HepG2 (cell line): ENCODE results near the gene POLR3E. TPM values are rescaled to one million over a fixed set of nuclear protein-coding genes. Genes with fewer than 3 reads are reported as not detected.

Experiments used
- CSRNP1 ChIP-seq: sonication (generic); formaldehyde crosslinking; IDR thresholded peaks from 2 replicates; pipeline ENCODE4 v1.8.1; 2023; ENCODE audit warnings: mild to moderate bottlenecking, missing genetic modification reagents
- ELK4 ChIP-seq: sonication (generic); formaldehyde crosslinking; IDR thresholded peaks from 2 replicates; pipeline ENCODE4 v1.9.0; 2021; ENCODE audit warnings: missing genetic modification reagents, borderline replicate concordance
- FOXA3 ChIP-seq: IDR thresholded peaks from 2 replicates; pipeline ENCODE4 v1.6.1; 2016; ENCODE audit warnings: missing genetic modification reagents, missing compliant biosample characterization
- GMEB2 ChIP-seq: IDR thresholded peaks from 2 replicates; pipeline ENCODE4 v1.6.1; 2016; ENCODE audit warnings: missing biosample characterization, missing genetic modification reagents, low read depth
- HCFC1 ChIP-seq: fragments of 150-350 bp; IDR thresholded peaks from 2 replicates; pipeline ENCODE4 v1.6.1; 2014; ENCODE audit warnings: low read depth, low read length
- HNF4G ChIP-seq, 2 experiments: sonication (generic) in 1 of 2; formaldehyde crosslinking in 1 of 2; IDR thresholded peaks; 2 replicates each; pipeline versions ENCODE4 v1.4.0 to v1.6.1; 2011 to 2020; ENCODE audit warnings: borderline replicate concordance in 2 of 2, low read depth in 2 of 2, mild to moderate bottlenecking in 2 of 2, low read length in 1 of 2, missing genetic modification reagents in 1 of 2, moderate library complexity in 1 of 2
- HOXD1 ChIP-seq: sonication (generic); formaldehyde crosslinking; IDR thresholded peaks from 2 replicates; pipeline ENCODE4 v1.5.0; 2020; ENCODE audit warnings: missing genetic modification reagents
- NRL ChIP-seq: sonication (generic); formaldehyde crosslinking; IDR thresholded peaks from 2 replicates; pipeline ENCODE4 v1.5.0; 2020; ENCODE audit warnings: missing genetic modification reagents, mild to moderate bottlenecking, moderate library complexity, borderline replicate concordance
- RFXAP ChIP-seq: sonication (generic); formaldehyde crosslinking; IDR thresholded peaks from 2 replicates; pipeline ENCODE4 v1.4.0; 2020; ENCODE audit warnings: missing genetic modification reagents, borderline replicate concordance
- SRY ChIP-seq: sonication (generic); formaldehyde crosslinking; IDR thresholded peaks from 2 replicates; pipeline ENCODE4 v1.8.0; 2022; ENCODE audit warnings: mild to moderate bottlenecking, missing genetic modification reagents
- TARDBP ChIP-seq: sonication (generic); formaldehyde crosslinking; IDR thresholded peaks from 2 replicates; pipeline ENCODE4 v1.8.0; 2022; ENCODE audit warnings: mild to moderate bottlenecking, missing genetic modification reagents
- TCF12 ChIP-seq, 2 experiments: fragments of 450-650 bp in 1 of 2; sonication (generic) in 1 of 2; formaldehyde crosslinking in 1 of 2; IDR thresholded peaks; 2 replicates each; pipeline versions ENCODE4 v1.6.1 to v1.8.0; 2017 to 2022; ENCODE audit warnings: antibody characterized with exemption in 1 of 2, mild to moderate bottlenecking in 1 of 2, missing genetic modification reagents in 1 of 2, moderate library complexity in 1 of 2
- WIZ ChIP-seq: sonication (generic); formaldehyde crosslinking; IDR thresholded peaks from 2 replicates; pipeline ENCODE4 v1.5.1; 2020; ENCODE audit warnings: mild to moderate bottlenecking, missing genetic modification reagents
- ZNF264 ChIP-seq: sonication (generic); formaldehyde crosslinking; IDR thresholded peaks from 2 replicates; pipeline ENCODE4 v1.4.0; 2020; ENCODE audit warnings: missing genetic modification reagents
- ZNF430 ChIP-seq: sonication (generic); formaldehyde crosslinking; IDR thresholded peaks from 2 replicates; pipeline ENCODE4 v1.9.0; 2021; ENCODE audit warnings: mild to moderate bottlenecking, missing genetic modification reagents
- ZNF713 ChIP-seq: sonication (generic); formaldehyde crosslinking; IDR thresholded peaks from 2 replicates; pipeline ENCODE4 v1.4.0; 2020; ENCODE audit warnings: mild to moderate bottlenecking, missing genetic modification reagents
- ZNF792 ChIP-seq: IDR thresholded peaks from 2 replicates; pipeline ENCODE4 v1.6.1; 2016
- polyA plus RNA-seq, 8 experiments: library from polyadenylated mRNA; depleted of rRNA in 3 of 8; stranded (reverse) in 7 of 8; unstranded in 1 of 8; fragments of >200 nt; fragmentation: Illumina TruSeq in 4 of 8; extraction: Trizol in 4 of 8; gene quantifications; 2 replicates each; pipeline versions ENCODE4 v1.2.1 to v1.2.3, GENCODE V29; 2011 to 2016; ENCODE audit warnings: low read depth in 4 of 8, missing spikeins in 1 of 8, mixed read lengths in 1 of 8; ENCODE audit not compliant: insufficient read depth in 1 of 8
- total RNA-seq, 5 experiments: library from RNA; depleted of rRNA; stranded (reverse); fragments of >200 nt; fragmentation: Illumina TruSeq; extraction: Trizol; gene quantifications; 2 replicates each; pipeline ENCODE4 v1.2.3, GENCODE V29; 2016; ENCODE audit warnings: low read depth in 1 of 5
- TF ChIP-seq, protein P1 (sequence below): IDR thresholded peaks from 2 replicates; pipeline ENCODE4 v1.6.1; 2016; ENCODE audit warnings: mild to moderate bottlenecking, missing biosample characterization, missing genetic modification reagents
- TF ChIP-seq, protein P2 (sequence below): sonication (generic); formaldehyde crosslinking; IDR thresholded peaks from 2 replicates; pipeline ENCODE4 v1.5.1; 2020; ENCODE audit warnings: mild to moderate bottlenecking, moderate library complexity, missing genetic modification reagents
- TF ChIP-seq, protein P3 (sequence below): sonication (generic); formaldehyde crosslinking; IDR thresholded peaks from 2 replicates; pipeline ENCODE4 v1.4.0; 2020; ENCODE audit warnings: mild to moderate bottlenecking, missing genetic modification reagents

Gene POLR3E
- total and polyA plus RNA-seq, 2 of the 13 experiments (the other 11 are each of a cell fraction or from before 2014, with no cell fraction given), result 135 to 262 TPM

DNA sequence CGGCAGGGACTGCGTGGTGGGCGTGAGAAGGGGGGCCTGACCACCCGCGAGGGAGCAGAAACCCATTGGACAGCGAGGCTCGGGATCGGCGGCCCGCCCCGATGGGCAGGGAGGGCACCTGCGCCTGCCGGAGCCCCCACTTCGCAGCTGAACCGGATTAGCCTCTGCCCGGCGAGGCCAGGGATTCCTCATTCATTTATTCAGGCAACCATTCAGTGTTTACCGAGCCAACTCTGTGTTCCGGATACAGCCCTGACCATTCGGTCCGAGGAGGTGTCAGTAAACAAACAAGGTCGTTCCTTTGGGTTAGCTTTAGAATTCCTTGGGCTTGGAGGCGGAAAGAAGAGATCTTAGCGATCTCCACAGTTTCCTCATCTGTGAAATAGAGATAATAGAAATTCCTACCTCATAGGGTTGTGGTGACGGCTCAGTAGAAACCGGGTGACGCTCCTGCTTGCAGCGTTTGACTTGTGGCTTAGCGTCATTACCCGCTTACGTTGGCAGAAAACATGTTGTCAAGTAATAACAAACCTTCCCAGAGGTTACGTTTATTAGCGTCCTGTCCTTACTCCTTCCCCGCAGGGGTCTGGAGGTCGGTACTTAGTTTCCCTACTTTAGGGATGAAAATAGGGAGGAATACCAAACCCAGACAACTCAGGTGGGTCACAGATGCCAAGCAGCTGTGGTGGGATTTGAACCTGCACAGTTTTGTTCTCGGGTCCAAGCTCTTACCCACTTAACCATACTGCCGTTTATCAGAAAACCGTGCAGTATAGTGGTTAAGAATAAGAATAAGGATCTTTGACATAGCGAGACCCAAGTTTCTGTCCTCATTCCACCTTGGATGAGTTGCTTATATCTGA, 893 bp downstream of the POLR3E start (continued):
- TF ChIP-seq GMEB2 (CRISPR knock-in tag) (0 out of 2 replicates have a peak, but pooled peaks have one; percentile 22), ZNF713 (CRISPR knock-in tag) (peak; percentile 28; the same call in 1 of the 2 replicates), ELK4 (CRISPR knock-in tag) (0 out of 2 replicates have a peak, but pooled peaks have one; percentile 27), ZNF792 (0 out of 2 replicates have a peak, but pooled peaks have one; percentile 81), HNF4G (IDR thresholded peaks at IDR 0.05; ENCODE audit: borderline replicate concordance, low read depth, low read length) (no peak), HNF4G (CRISPR knock-in tag; IDR thresholded peaks at IDR 0.05; ENCODE audit: borderline replicate concordance, low read depth) (no peak; the same call in 1 of the 2 replicates), FOXA3 (CRISPR knock-in tag) (peak; percentile 78), HOXD1 (peak; percentile 54; the same call in 1 of the 2 replicates), ZNF264 (CRISPR knock-in tag) (no peak; the same call in none of the 2 replicates), SRY (CRISPR knock-in tag) (peak; percentile 93; the same call in 1 of the 2 replicates), ZNF430 (CRISPR knock-in tag) (0 out of 2 replicates have a peak, but pooled peaks have one; percentile 23), WIZ (CRISPR knock-in tag) (peak; percentile 12; the same call in 1 of the 2 replicates), TCF12 (IDR thresholded peaks at IDR 0.05) (no peak), TCF12 (CRISPR knock-in tag; IDR thresholded peaks at IDR 0.05) (no peak), TARDBP (CRISPR knock-in tag) (no peak), NRL (CRISPR knock-in tag) (0 out of 2 replicates have a peak, but pooled peaks have one; percentile 64), RFXAP (CRISPR knock-in tag) (peak; percentile 67; the same call in 1 of the 2 replicates), HCFC1 (no peak; the same call in 1 of the 2 replicates), CSRNP1 (CRISPR knock-in tag) (no peak)
- TF ChIP-seq, protein P1, sequence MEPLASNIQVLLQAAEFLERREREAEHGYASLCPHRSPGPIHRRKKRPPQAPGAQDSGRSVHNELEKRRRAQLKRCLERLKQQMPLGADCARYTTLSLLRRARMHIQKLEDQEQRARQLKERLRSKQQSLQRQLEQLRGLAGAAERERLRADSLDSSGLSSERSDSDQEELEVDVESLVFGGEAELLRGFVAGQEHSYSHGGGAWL (CRISPR knock-in tag), result no peak
- TF ChIP-seq, protein P2, sequence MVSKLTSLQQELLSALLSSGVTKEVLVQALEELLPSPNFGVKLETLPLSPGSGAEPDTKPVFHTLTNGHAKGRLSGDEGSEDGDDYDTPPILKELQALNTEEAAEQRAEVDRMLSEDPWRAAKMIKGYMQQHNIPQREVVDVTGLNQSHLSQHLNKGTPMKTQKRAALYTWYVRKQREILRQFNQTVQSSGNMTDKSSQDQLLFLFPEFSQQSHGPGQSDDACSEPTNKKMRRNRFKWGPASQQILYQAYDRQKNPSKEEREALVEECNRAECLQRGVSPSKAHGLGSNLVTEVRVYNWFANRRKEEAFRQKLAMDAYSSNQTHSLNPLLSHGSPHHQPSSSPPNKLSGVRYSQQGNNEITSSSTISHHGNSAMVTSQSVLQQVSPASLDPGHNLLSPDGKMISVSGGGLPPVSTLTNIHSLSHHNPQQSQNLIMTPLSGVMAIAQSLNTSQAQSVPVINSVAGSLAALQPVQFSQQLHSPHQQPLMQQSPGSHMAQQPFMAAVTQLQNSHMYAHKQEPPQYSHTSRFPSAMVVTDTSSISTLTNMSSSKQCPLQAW (CRISPR knock-in tag), result peak; percentile 44; the same call in 1 of the 2 replicates
- TF ChIP-seq, protein P3, sequence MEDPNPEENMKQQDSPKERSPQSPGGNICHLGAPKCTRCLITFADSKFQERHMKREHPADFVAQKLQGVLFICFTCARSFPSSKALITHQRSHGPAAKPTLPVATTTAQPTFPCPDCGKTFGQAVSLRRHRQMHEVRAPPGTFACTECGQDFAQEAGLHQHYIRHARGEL (CRISPR knock-in tag), result no peak
